H1 (cell line): Measurements from ENCODE around the gene NR3C2. TPM values are rescaled to one million over a fixed set of nuclear protein-coding genes. Genes with fewer than 3 reads are reported as not detected.

ENCODE experiments used
- CTCF ChIA-PET: fragments of 300-600 bp; sonication (Branson Sonifier 250); formaldehyde crosslinking; loops from one replicate; lab custom pipeline; 2021; ENCODE audit not compliant: partially characterized antibody; lab: Charles Lee
- POLR2A ChIA-PET: fragments of 300-600 bp; sonication (Branson Sonifier 250); formaldehyde crosslinking; loops from one replicate; lab custom pipeline; 2021; ENCODE audit warnings: inconsistent platforms; ENCODE audit not compliant: partially characterized antibody; lab: Charles Lee
- DNase-seq, 2 experiments: peaks; one replicate each; pipeline versions ENCODE4 v3.0.0 to v3.0.0-alpha.2; 2010 to 2022; ENCODE audit warnings: low spot score in 2 of 2, low read depth in 1 of 2, mixed read lengths in 1 of 2
- FAIRE-seq: peaks from 2 replicates; lab custom pipeline; 2011; peaks lifted over from hg19 to GRCh38; lab: Jason Lieb, UNC
- H2AFZ ChIP-seq: 2 replicates; pipeline ENCODE4 v1.8.1; 2012; ENCODE audit warnings: low read length, inconsistent platforms
- H2AK5ac ChIP-seq: 2 replicates; pipeline ENCODE4 v1.6.1; 2013; ENCODE audit warnings: low read depth, low read length
- H2BK120ac ChIP-seq: replicated peaks from 2 replicates; pipeline ENCODE3; 2013; ENCODE audit warnings: low read depth, low read length, inconsistent platforms
- H2BK12ac ChIP-seq: 2 replicates; pipeline ENCODE4 v1.6.1; 2013; ENCODE audit warnings: low read depth, low read length
- H2BK15ac ChIP-seq: 2 replicates; pipeline ENCODE4 v1.6.1; 2013; ENCODE audit warnings: low read length
- H2BK20ac ChIP-seq: 2 replicates; pipeline ENCODE4 v1.6.1; 2013; ENCODE audit warnings: low read length
- H2BK5ac ChIP-seq: 2 replicates; pipeline ENCODE4 v1.6.1; 2013; ENCODE audit warnings: low read depth, low read length
- H3K14ac ChIP-seq: 2 replicates; pipeline ENCODE4 v1.6.1; 2013; ENCODE audit warnings: inconsistent platforms; ENCODE audit not compliant: insufficient read length
- H3K18ac ChIP-seq: 2 replicates; pipeline ENCODE4 v1.6.1; 2013; ENCODE audit warnings: low read length; ENCODE audit errors: extremely low read depth
- H3K23ac ChIP-seq: 2 replicates; pipeline ENCODE4 v1.6.1; 2013; ENCODE audit warnings: inconsistent platforms; ENCODE audit not compliant: insufficient read length
- H3K23me2 ChIP-seq: 2 replicates; pipeline ENCODE4 v1.6.1; 2013; ENCODE audit warnings: low read depth, low read length
- H3K27ac ChIP-seq: 2 replicates; pipeline ENCODE4 v1.6.1; 2011; ENCODE audit warnings: low read depth, low read length, inconsistent platforms
- H3K27me3 ChIP-seq, 4 experiments: replicated peaks in 1 of 4; 1 replicate in 1 of 4; 2 replicates in 3 of 4; pipeline versions ENCODE4 v1.6.1 to v1.8.1; 2011 to 2013; ENCODE audit warnings: low read length in 3 of 4, mild to moderate bottlenecking in 3 of 4, inconsistent platforms in 2 of 4, mixed read lengths in 2 of 4, moderate library complexity in 1 of 4; ENCODE audit not compliant: control insufficient read depth in 3 of 4, insufficient read depth in 3 of 4; ENCODE audit errors: extremely low read depth in 1 of 4
- H3K36me3 ChIP-seq, 4 experiments: 2 replicates each; pipeline versions ENCODE4 v1.6.1 to v1.8.1; 2011 to 2013; ENCODE audit warnings: mild to moderate bottlenecking in 4 of 4, low read length in 3 of 4, moderate library complexity in 2 of 4, control low read depth in 1 of 4, inconsistent platforms in 1 of 4; ENCODE audit not compliant: insufficient read depth in 4 of 4, control insufficient read depth in 2 of 4
- H3K4ac ChIP-seq: replicated peaks from 2 replicates; pipeline ENCODE3; 2013; ENCODE audit warnings: low read length, low read depth, mixed read lengths, inconsistent platforms; ENCODE audit not compliant: insufficient read length
- H3K4me1 ChIP-seq, 4 experiments: replicated peaks in 1 of 4; 1 replicate in 1 of 4; 2 replicates in 3 of 4; pipeline versions ENCODE4 v1.6.1 to v1.8.1; 2011 to 2013; ENCODE audit warnings: low read length in 3 of 4, inconsistent platforms in 2 of 4, mixed read lengths in 1 of 4; ENCODE audit not compliant: insufficient read depth in 4 of 4, control insufficient read depth in 3 of 4
- H3K4me2 ChIP-seq, 2 experiments: 2 replicates each; pipeline versions ENCODE4 v1.6.1 to v1.8.1; 2011 to 2013; ENCODE audit warnings: low read depth in 2 of 2, low read length in 2 of 2, control low read depth in 1 of 2, inconsistent platforms in 1 of 2, mild to moderate bottlenecking in 1 of 2; ENCODE audit not compliant: insufficient read depth in 1 of 2
- H3K4me3 ChIP-seq, 4 experiments: fragments of 200-600, 300-600 bp in 1 of 4; sonication (generic), shearing (Covaris generic), sonication (Bioruptor Twin) in 1 of 4; 2 replicates each; pipeline versions ENCODE4 v1.5.1 to v1.8.1; 2011 to 2016; ENCODE audit warnings: low read length in 4 of 4, low read depth in 3 of 4, control low read depth in 2 of 4, inconsistent platforms in 2 of 4, mild to moderate bottlenecking in 2 of 4, mixed read lengths in 1 of 4, moderate library complexity in 1 of 4; ENCODE audit not compliant: insufficient read depth in 2 of 4; ENCODE audit errors: extremely low read depth in 1 of 4
- H3K56ac ChIP-seq: replicated peaks from 2 replicates; pipeline ENCODE3; 2013; ENCODE audit warnings: low read depth, mild to moderate bottlenecking, mixed read lengths, low read length, inconsistent platforms; ENCODE audit not compliant: insufficient read length
- H3K79me1 ChIP-seq: 2 replicates; pipeline ENCODE4 v1.6.1; 2013; ENCODE audit warnings: low read depth, low read length, control low read depth
- H3K79me2 ChIP-seq, 2 experiments: 2 replicates each; pipeline versions ENCODE4 v1.6.1 to v1.8.1; 2012 to 2013; ENCODE audit warnings: low read length in 2 of 2, mild to moderate bottlenecking in 2 of 2, inconsistent platforms in 1 of 2; ENCODE audit not compliant: insufficient read depth in 2 of 2, control insufficient read depth in 1 of 2
- H3K9ac ChIP-seq, 4 experiments: replicated peaks in 1 of 4; 1 replicate in 1 of 4; 2 replicates in 3 of 4; pipeline versions ENCODE4 v1.6.1 to v1.8.1; 2011 to 2013; ENCODE audit warnings: low read depth in 3 of 4, low read length in 3 of 4, control low read depth in 2 of 4, mild to moderate bottlenecking in 2 of 4, moderate library complexity in 2 of 4, inconsistent platforms in 1 of 4; ENCODE audit errors: extremely low read depth in 1 of 4
- H3K9me3 ChIP-seq, 2 experiments: 2 replicates each; pipeline versions ENCODE4 v1.6.1 to v1.8.1; 2012 to 2013; ENCODE audit warnings: mild to moderate bottlenecking in 2 of 2, moderate library complexity in 2 of 2, control low read depth in 1 of 2, inconsistent platforms in 1 of 2, low read depth in 1 of 2, low read length in 1 of 2, mixed read lengths in 1 of 2; ENCODE audit not compliant: insufficient read depth in 2 of 2
- H4K20me1 ChIP-seq, 2 experiments: replicated peaks in 1 of 2; 2 replicates each; pipeline versions ENCODE3 to v1.8.1; 2011 to 2013; ENCODE audit warnings: inconsistent platforms in 2 of 2, low read length in 2 of 2, mild to moderate bottlenecking in 1 of 2; ENCODE audit not compliant: insufficient read depth in 2 of 2, control insufficient read depth in 1 of 2
- H4K5ac ChIP-seq: 2 replicates; pipeline ENCODE4 v1.6.1; 2013; ENCODE audit warnings: low read length, low read depth, mixed read lengths, inconsistent platforms; ENCODE audit not compliant: insufficient read length
- H4K8ac ChIP-seq: 2 replicates; pipeline ENCODE4 v1.8.0; 2013; ENCODE audit warnings: mild to moderate bottlenecking, moderate library complexity, low read length, inconsistent platforms; ENCODE audit not compliant: insufficient read depth; ENCODE audit errors: extremely low read depth
- H4K91ac ChIP-seq: replicated peaks from 2 replicates; pipeline ENCODE3; 2013; ENCODE audit warnings: low read length, mixed read lengths, inconsistent platforms; ENCODE audit not compliant: insufficient read length
- BRCA1 ChIP-seq: IDR thresholded peaks from 2 replicates; pipeline ENCODE4 v1.6.1; 2012; ENCODE audit warnings: low read depth, low read length, improper control_type of control experiment
- CEBPB ChIP-seq: IDR thresholded peaks from 2 replicates; pipeline ENCODE4 v1.6.1; 2012; ENCODE audit warnings: low read depth, low read length
- EGR1 ChIP-seq: IDR thresholded peaks from 2 replicates; pipeline ENCODE4 v1.6.1; 2011; ENCODE audit warnings: low read depth, low read length, borderline replicate concordance
- HDAC2 ChIP-seq, 2 experiments: fragments of 300-600 bp in 1 of 2; sonication (generic) in 1 of 2; IDR thresholded peaks; 2 replicates each; pipeline ENCODE4 v1.6.1; 2011 to 2012; ENCODE audit warnings: low read depth in 2 of 2, low read length in 2 of 2, mild to moderate bottlenecking in 2 of 2, moderate library complexity in 2 of 2, borderline replicate concordance in 1 of 2, inconsistent platforms in 1 of 2
- RAD21 ChIP-seq, 2 experiments: IDR thresholded peaks in 1 of 2; conservative IDR thresholded peaks in 1 of 2; 2 replicates each; pipeline ENCODE4 v1.6.1; 2011; ENCODE audit warnings: low read depth in 2 of 2, low read length in 2 of 2, improper control_type of control experiment in 1 of 2, inconsistent platforms in 1 of 2, mild to moderate bottlenecking in 1 of 2, moderate library complexity in 1 of 2
- RFX5 ChIP-seq: IDR thresholded peaks from 2 replicates; pipeline ENCODE4 v1.6.1; 2011; ENCODE audit warnings: low read depth, low read length, improper control_type of control experiment, borderline replicate concordance
- RNF2 ChIP-seq: fragments of 200-900, 300-1000 bp; sonication (generic); IDR thresholded peaks from 2 replicates; pipeline ENCODE4 v1.7.1; 2016; ENCODE audit warnings: borderline replicate concordance, low read depth, mild to moderate bottlenecking, antibody characterized with exemption, low read length; ENCODE audit not compliant: poor library complexity, severe bottlenecking; ENCODE audit errors: missing control alignments
- SIRT6 ChIP-seq: IDR thresholded peaks from one replicate; pipeline ENCODE4 v1.7.1; 2012; ENCODE audit warnings: low read length, inconsistent platforms
- TAF7 ChIP-seq: optimal IDR thresholded peaks from 2 replicates; pipeline ENCODE3; 2011; ENCODE audit warnings: low read depth, mild to moderate bottlenecking, inconsistent platforms, low read length, moderate library complexity, borderline replicate concordance
- TCF12 ChIP-seq: IDR thresholded peaks from 2 replicates; pipeline ENCODE4 v1.6.1; 2011; ENCODE audit warnings: low read depth, mild to moderate bottlenecking, low read length
- TEAD4 ChIP-seq: IDR thresholded peaks from 2 replicates; pipeline ENCODE4 v1.6.1; 2012; ENCODE audit warnings: low read depth, low read length, inconsistent platforms, mixed read lengths
- WGBS, 2 experiments: shearing (Covaris generic) in 1 of 2; methylation state at CpG; one replicate each; pipeline versions ENCODE4 v1.1.6 to v1.1.7; 2013 to 2015; ENCODE audit warnings: low lambda C conversion rate in 2 of 2, mixed read lengths in 2 of 2, inconsistent platforms in 1 of 2, low coverage in 1 of 2, missing lambda C conversion rate in 1 of 2; ENCODE audit not compliant: insufficient replicate concordance in 2 of 2, insufficient coverage in 1 of 2, insufficient read length in 1 of 2; ENCODE audit errors: extremely low coverage in 1 of 2, missing lambda C conversion rate in 1 of 2; 5-methylcytosine and 5-hydroxymethylcytosine counted together
- polyA plus RNA-seq, 7 experiments: library from polyadenylated mRNA; depleted of rRNA in 3 of 7; stranded (reverse) in 5 of 7; unstranded in 2 of 7; fragments of >200 nt in 5 of 7; fragments of 200-250 nt in 2 of 7; gene quantifications; 1 replicate in 5 of 7; 2 replicates in 1 of 7; 4 replicates in 1 of 7; pipeline versions ENCODE4 v1.2.1 to v1.2.3, GENCODE V29; 2011 to 2013; ENCODE audit warnings: missing spikeins in 2 of 7, mixed read lengths in 2 of 7
- total RNA-seq: library from RNA; stranded (reverse); fragmentation: NEBNext Ultra II Directional; extraction: Animal tissue kit (Norgen Biotek cat#: 25700); gene quantifications from 2 replicates; pipeline ENCODE4 v1.2.1, GENCODE V29; 2021

The NR3C2 gene
- total and polyA plus RNA-seq, 2 of the 8 experiments (the other 6 are each of a cell fraction or from before 2014, with no cell fraction given) = 0.80 to 3.9 TPM

DNA sequence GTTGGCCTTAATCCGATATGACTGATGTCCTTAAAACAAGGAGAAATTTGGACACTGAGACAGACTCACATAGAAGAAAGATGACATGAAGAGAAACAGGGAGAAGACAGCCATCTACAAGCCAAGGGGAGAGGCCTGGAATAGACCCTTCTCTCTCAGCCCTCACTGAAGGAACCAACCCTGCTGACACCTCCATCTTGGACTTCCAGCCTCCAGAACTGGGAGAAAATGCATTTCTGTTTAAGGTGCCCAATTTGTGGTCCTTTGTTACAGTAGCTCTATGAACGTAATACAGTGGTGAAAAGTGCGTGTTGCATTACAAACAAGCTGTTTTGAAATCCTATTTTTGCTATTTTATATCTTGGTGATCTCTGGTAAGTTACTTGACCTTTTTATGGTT lies 366.8 kb downstream of the NR3C2 start:
- ChIA-PET CTCF (interaction anchor here (0.5 to 1.2 kb wide), 3 partner anchors 8 to 602 kb away, joined by 3 to 4 read pairs (median 3); no protein-coding TSS in a partner anchor), POLR2A (no interaction called here)
- no peak overlapping the region for H2BK15ac ChIP-seq
- H3K9me3 ChIP-seq = peaks cover 19 to 21% of the 10 kb centered on the region in 2 experiments
- no peak overlapping the region for H4K91ac ChIP-seq
- no peak overlapping the region for H4K8ac ChIP-seq
- no peak overlapping the region for H3K18ac ChIP-seq
- no peak overlapping the region for H4K5ac ChIP-seq
- no peaks in the 10 kb centered on the region for H3K23me2 ChIP-seq
- no peak overlapping the region for H2BK120ac ChIP-seq
- H3K4ac ChIP-seq = no peak overlapping the region
- H3K9ac ChIP-seq = no peak overlapping the region
- H3K23ac ChIP-seq = no peak overlapping the region
- H3K36me3 ChIP-seq = peaks cover 0 to 7% (median 0%) of the 10 kb centered on the region in 4 experiments; a peak in 2 of 8 replicates
- H3K27me3 ChIP-seq = no peaks in the 10 kb centered on the region
- H3K79me2 ChIP-seq = no peaks in the 10 kb centered on the region
- no peak for TF ChIP-seq TCF12
- TF ChIP-seq RAD21 (IDR thresholded peaks at IDR 0.05 in 1 of 2, conservative IDR thresholded peaks at IDR 0.05 in 1 of 2; ENCODE audit: low read depth in 2 of 2, low read length in 2 of 2) = no peak
- TF ChIP-seq TAF7 = no peak
- no peak for TF ChIP-seq TEAD4
- no peak for TF ChIP-seq CEBPB
- TF ChIP-seq BRCA1 = no peak
- TF ChIP-seq RFX5 = no peak
- no peak for TF ChIP-seq RNF2
- no peak for TF ChIP-seq EGR1
- TF ChIP-seq HDAC2 (IDR thresholded peaks at IDR 0.05; ENCODE audit: borderline replicate concordance in 1 of 2, low read depth in 2 of 2, low read length in 2 of 2) = no peak
- TF ChIP-seq SIRT6 = no peak
- H4K20me1 ChIP-seq = no peaks in the 10 kb centered on the region
- H3K56ac ChIP-seq = no peak overlapping the region
- no peak overlapping the region for H3K27ac ChIP-seq
- H3K14ac ChIP-seq = no peak overlapping the region
- H3K4me1 ChIP-seq = no peaks in the 10 kb centered on the region
- H3K4me3 ChIP-seq = no peak overlapping the region
- DNase-seq (no peak), FAIRE-seq (no peak)
- no peak overlapping the region for H2AFZ ChIP-seq
- no peak overlapping the region for H2BK12ac ChIP-seq
- H2AK5ac ChIP-seq = no peak overlapping the region
- H2BK5ac ChIP-seq = no peak overlapping the region
- no peaks in the 10 kb centered on the region for H3K79me1 ChIP-seq
- no peak overlapping the region for H3K4me2 ChIP-seq
- WGBS, 2 experiments = 92% methylated on average over 3 of the region's 3 CpGs; no CpG with 5 or more reads in 1 of the 2 experiments
- no peak overlapping the region for H2BK20ac ChIP-seq
